HAP-1 (cell line): Measurements from ENCODE around the gene FOXL2.
A peak's percentile ranks its signal among the peaks of the same experiment; 100 is the strongest.

ENCODE experiments used
- DNase-seq, 2 experiments: peaks; one replicate each; pipeline ENCODE4 v3.0.0-alpha.2; 2016 to 2020; ENCODE audit warnings: low spot score in 2 of 2
- H3K27me3 ChIP-seq: fragments of 250-450 bp; sonication (Bioruptor Pico); 2 replicates; pipeline ENCODE4 v1.5.1; 2020; ENCODE audit warnings: low read depth, mild to moderate bottlenecking, moderate library complexity
- H3K36me3 ChIP-seq: fragments of 250-450 bp; sonication (Bioruptor Pico); replicated peaks from 2 replicates; pipeline ENCODE4 v1.5.1; 2020; ENCODE audit warnings: mild to moderate bottlenecking
- H3K4me1 ChIP-seq: fragments of 250-450 bp; sonication (Bioruptor Pico); 2 replicates; pipeline ENCODE4 v1.5.1; 2020; ENCODE audit warnings: mild to moderate bottlenecking
- H3K4me3 ChIP-seq: fragments of 250-450 bp; sonication (Bioruptor Pico); 2 replicates; pipeline ENCODE4 v1.5.1; 2020; ENCODE audit warnings: mild to moderate bottlenecking, moderate library complexity
- H3K9me3 ChIP-seq: fragments of 250-450 bp; sonication (Bioruptor Pico); 2 replicates; pipeline ENCODE4 v1.5.1; 2020; ENCODE audit warnings: mild to moderate bottlenecking, moderate library complexity
- in situ Hi-C: fragments of 300-500 bp; cut with MboI; formaldehyde crosslinking; loops from 3 replicates; pipeline ENCODE4 v1.14.3; 2020; ENCODE audit warnings: low sequenced_read_pairs, inconsistent platforms, mixed read lengths

The FOXL2 gene

GRCh38 chr3:138946663-138947494 is at the start of gene FOXL2, which contains the start of gene FOXL2NB:
TSS of gene FOXL2 (minus strand) at chr3:138947137. CDS start at chr3:138946722, 415 bp downstream.
TSS of gene FOXL2NB (plus strand) at chr3:138947217. CDS start at chr3:138947365, 148 bp downstream.
- in situ Hi-C loops = no loop called here
- no peak for DNase-seq
- no peaks in the 10 kb centered on the region for H3K27me3 ChIP-seq

GRCh38 chr3:138995706-138996105 is 48.8 kb upstream of the FOXL2 start:
- in situ Hi-C loops = no loop called here
- H3K4me3 ChIP-seq = no peak overlapping the region
- H3K27me3 ChIP-seq = peaks cover 3% of the 10 kb centered on the region; the same call in 1 of the 2 replicates
- no peaks in the 10 kb centered on the region for H3K9me3 ChIP-seq
- no peak for DNase-seq
- no peaks in the 10 kb centered on the region for H3K4me1 ChIP-seq
- H3K36me3 ChIP-seq = no peaks in the 10 kb centered on the region

More at GRCh38 chr3:138946663-138947494, at the start of gene FOXL2, which contains the start of gene FOXL2NB:
- Histone ChIP-seq H3K9me3 (no peaks in the 10 kb centered on the region), H3K4me3 (peak within 1 kb of the TSS; percentile 11), H3K4me1 (no peaks in the 10 kb centered on the region), H3K36me3 (no peaks in the 10 kb centered on the region)

GRCh38 chr3:138987181-138987580 is 40.2 kb upstream of the FOXL2 start:
- Histone ChIP-seq H3K9me3 (no peaks in the 10 kb centered on the region), H3K4me1 (no peaks in the 10 kb centered on the region), H3K4me3 (no peak overlapping the region), H3K27me3 (no peaks in the 10 kb centered on the region; the same call in 1 of the 2 replicates), H3K36me3 (no peaks in the 10 kb centered on the region)
- in situ Hi-C loops = no loop called here
- no peak for DNase-seq

GRCh38 chr3:138985932-138986331 is 39.0 kb upstream of the FOXL2 start:
- DNase-seq = no peak
- in situ Hi-C loops = no loop called here
- no peak overlapping the region for H3K4me3 ChIP-seq
- no peaks in the 10 kb centered on the region for H3K9me3 ChIP-seq
- no peaks in the 10 kb centered on the region for H3K27me3 ChIP-seq
- H3K36me3 ChIP-seq = no peaks in the 10 kb centered on the region
- no peaks in the 10 kb centered on the region for H3K4me1 ChIP-seq

GRCh38 chr3:138984816-138985215 is 37.9 kb upstream of the FOXL2 start:
- no peak for DNase-seq
- H3K27me3 ChIP-seq = no peaks in the 10 kb centered on the region
- no peak overlapping the region for H3K4me3 ChIP-seq
- no peaks in the 10 kb centered on the region for H3K4me1 ChIP-seq
- H3K9me3 ChIP-seq = no peaks in the 10 kb centered on the region
- in situ Hi-C loops = no loop called here
- H3K36me3 ChIP-seq = no peaks in the 10 kb centered on the region

- Histone ChIP-seq H3K4me3 (no peak overlapping the region), H3K9me3 (no peaks in the 10 kb centered on the region), H3K36me3 (no peaks in the 10 kb centered on the region), H3K4me1 (no peaks in the 10 kb centered on the region), H3K27me3 (no peaks in the 10 kb centered on the region)
- in situ Hi-C loops = no loop called here
- no peak for DNase-seq
These were observed 29.1 kb upstream of the FOXL2 start for GRCh38 chr3:138976047-138976446.

GRCh38 chr3:138975351-138975750 is 28.4 kb upstream of the FOXL2 start:
- Histone ChIP-seq H3K4me1 (no peaks in the 10 kb centered on the region), H3K4me3 (no peak overlapping the region), H3K9me3 (no peaks in the 10 kb centered on the region), H3K27me3 (no peaks in the 10 kb centered on the region), H3K36me3 (no peaks in the 10 kb centered on the region)
- in situ Hi-C loops = no loop called here
- no peak for DNase-seq

- Histone ChIP-seq H3K9me3 (no peaks in the 10 kb centered on the region), H3K27me3 (no peaks in the 10 kb centered on the region), H3K36me3 (no peaks in the 10 kb centered on the region), H3K4me1 (no peaks in the 10 kb centered on the region), H3K4me3 (no peak overlapping the region)
- in situ Hi-C loops = no loop called here
- DNase-seq = no peak
These were observed 27.5 kb upstream of the FOXL2 start for GRCh38 chr3:138974462-138974861.

GRCh38 chr3:138972941-138973340 is 26.0 kb upstream of the FOXL2 start:
- no peaks in the 10 kb centered on the region for H3K9me3 ChIP-seq
- H3K36me3 ChIP-seq = no peaks in the 10 kb centered on the region
- no peaks in the 10 kb centered on the region for H3K4me1 ChIP-seq
- no peak for DNase-seq
- in situ Hi-C loops = no loop called here
- H3K27me3 ChIP-seq = no peaks in the 10 kb centered on the region
- no peak overlapping the region for H3K4me3 ChIP-seq

GRCh38 chr3:138971766-138972320 is 24.9 kb upstream of the FOXL2 start:
- H3K9me3 ChIP-seq = no peaks in the 10 kb centered on the region
- H3K36me3 ChIP-seq = no peaks in the 10 kb centered on the region
- no peaks in the 10 kb centered on the region for H3K4me1 ChIP-seq
- H3K27me3 ChIP-seq = no peaks in the 10 kb centered on the region
- DNase-seq = no peak
- in situ Hi-C loops = no loop called here
- no peak overlapping the region for H3K4me3 ChIP-seq

GRCh38 chr3:138964923-138965322 is 18.0 kb upstream of the FOXL2 start:
- no peaks in the 10 kb centered on the region for H3K27me3 ChIP-seq
- in situ Hi-C loops = no loop called here

GRCh38 chr3:138964264-138964663 is 17.3 kb upstream of the FOXL2 start:
- no peaks in the 10 kb centered on the region for H3K9me3 ChIP-seq
- H3K4me1 ChIP-seq = no peaks in the 10 kb centered on the region
- no peak overlapping the region for H3K4me3 ChIP-seq
- in situ Hi-C loops = no loop called here
- no peaks in the 10 kb centered on the region for H3K36me3 ChIP-seq
- no peak for DNase-seq
- H3K27me3 ChIP-seq = no peaks in the 10 kb centered on the region

More at GRCh38 chr3:138964923-138965322, 18.0 kb upstream of the FOXL2 start:
- Histone ChIP-seq H3K9me3 (no peaks in the 10 kb centered on the region), H3K4me3 (no peak overlapping the region), H3K36me3 (no peaks in the 10 kb centered on the region), H3K4me1 (no peaks in the 10 kb centered on the region)
- no peak for DNase-seq

- Histone ChIP-seq H3K4me3 (no peak overlapping the region), H3K36me3 (no peaks in the 10 kb centered on the region), H3K27me3 (no peaks in the 10 kb centered on the region), H3K9me3 (no peaks in the 10 kb centered on the region), H3K4me1 (no peaks in the 10 kb centered on the region)
- in situ Hi-C loops = no loop called here
- DNase-seq = no peak
These were observed 16.1 kb upstream of the FOXL2 start for GRCh38 chr3:138962854-138963560.

GRCh38 chr3:138960417-138960852 is 13.5 kb upstream of the FOXL2 start:
- in situ Hi-C loops = no loop called here
- H3K4me1 ChIP-seq = no peaks in the 10 kb centered on the region
- no peak for DNase-seq

More at GRCh38 chr3:138960417-138960852, 13.5 kb upstream of the FOXL2 start:
- Histone ChIP-seq H3K36me3 (no peaks in the 10 kb centered on the region), H3K27me3 (no peaks in the 10 kb centered on the region), H3K4me3 (no peak overlapping the region), H3K9me3 (no peaks in the 10 kb centered on the region)
